Activated CD8-positive, alpha-beta T cell treated with anti-CD3 and anti-CD28 coated beads for 36 hours (primary cell): Measurements from ENCODE around the gene CHRNA10. TPM values are rescaled to one million over a fixed set of nuclear protein-coding genes. Genes with fewer than 3 reads are reported as not detected.

Experiments used
- ATAC-seq: fragments of 200-7000 bp; cut with Tn5 transposase; one replicate; pipeline ENCODE4 v1.10.0; 2021; ENCODE audit warnings: mild to moderate bottlenecking, moderate library complexity
- CTCF ChIA-PET: fragments of 350-600 bp; sonication (Branson Sonifier 250); formaldehyde crosslinking; loops from one replicate; lab custom pipeline; 2021; ENCODE audit warnings: antibody characterized with exemption; lab: Charles Lee
- POLR2A ChIA-PET: fragments of 350-600 bp; sonication (Branson Sonifier 250); formaldehyde crosslinking; loops from one replicate; lab custom pipeline; 2021; ENCODE audit warnings: antibody characterized with exemption; lab: Charles Lee
- DNase-seq: peaks from one replicate; pipeline ENCODE4 v3.0.0-alpha.2; 2020
- H3K27ac Mint-ChIP-seq: one replicate; pipeline ENCODE4 v1.8.0; 2021; ENCODE audit warnings: mild to moderate bottlenecking, mixed read lengths
- H3K27me3 Mint-ChIP-seq: one replicate; pipeline ENCODE4 v1.8.0; 2021; ENCODE audit warnings: mixed read lengths
- H3K36me3 Mint-ChIP-seq: one replicate; pipeline ENCODE4 v1.8.0; 2021; ENCODE audit warnings: low read depth, mixed read lengths
- H3K4me1 Mint-ChIP-seq: one replicate; pipeline ENCODE4 v1.8.0; 2021; ENCODE audit warnings: low read depth, mixed read lengths
- H3K4me3 Mint-ChIP-seq: one replicate; pipeline ENCODE4 v1.8.0; 2021; ENCODE audit warnings: mild to moderate bottlenecking, moderate library complexity, mixed read lengths
- H3K9me3 Mint-ChIP-seq: one replicate; pipeline ENCODE4 v1.8.0; 2021; ENCODE audit warnings: mixed read lengths
- intact Hi-C: fragments of 100-400 bp; cut with micrococcal nuclease; formaldehyde crosslinking; loops from one replicate; pipeline ENCODE4 v1.10.0; 2022
- total RNA-seq, 2 experiments: library from RNA; stranded (reverse); gene quantifications; one replicate each; pipeline ENCODE4 v1.2.3, GENCODE V29; 2021
- TF ChIP-seq, protein P1 (sequence below): fragments of 200-600 bp; IDR thresholded peaks from one replicate; pipeline ENCODE4 v1.8.0; 2022; ENCODE audit warnings: antibody characterized with exemption, mild to moderate bottlenecking

CHRNA10 gene
- total RNA-seq, 2 experiments from 2014 or later: 0.58 to 1.0 TPM

DNA sequence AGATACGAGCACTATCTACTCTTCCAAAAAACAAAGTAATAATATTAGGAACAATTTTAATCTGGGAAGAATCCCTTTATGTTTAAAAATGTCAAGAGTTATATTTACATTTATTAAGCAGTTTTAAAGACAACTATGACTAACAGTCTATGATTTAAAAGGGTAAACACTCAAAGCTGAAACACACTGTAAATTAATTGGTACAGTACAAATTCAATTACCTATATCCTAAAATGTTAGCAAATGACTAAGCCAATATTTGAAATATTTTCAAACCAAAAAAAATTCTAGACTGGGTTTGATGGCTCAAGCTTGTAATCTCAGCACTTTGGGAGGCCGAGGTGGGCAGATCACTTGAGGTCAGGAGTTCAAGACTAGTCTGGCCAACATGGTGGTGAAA lies 36.0 kb upstream of the CHRNA10 start:
- ATAC-seq (no peak), DNase-seq (no peak)
- Mint-ChIP-seq H3K9me3 (no peaks in the 10 kb centered on the region), H3K36me3 (peaks cover 31% of the 10 kb centered on the region), H3K27ac (no peak overlapping the region), H3K4me3 (no peak overlapping the region), H3K4me1 (peaks cover 9% of the 10 kb centered on the region), H3K27me3 (no peaks in the 10 kb centered on the region)
- TF ChIP-seq, protein P1, sequence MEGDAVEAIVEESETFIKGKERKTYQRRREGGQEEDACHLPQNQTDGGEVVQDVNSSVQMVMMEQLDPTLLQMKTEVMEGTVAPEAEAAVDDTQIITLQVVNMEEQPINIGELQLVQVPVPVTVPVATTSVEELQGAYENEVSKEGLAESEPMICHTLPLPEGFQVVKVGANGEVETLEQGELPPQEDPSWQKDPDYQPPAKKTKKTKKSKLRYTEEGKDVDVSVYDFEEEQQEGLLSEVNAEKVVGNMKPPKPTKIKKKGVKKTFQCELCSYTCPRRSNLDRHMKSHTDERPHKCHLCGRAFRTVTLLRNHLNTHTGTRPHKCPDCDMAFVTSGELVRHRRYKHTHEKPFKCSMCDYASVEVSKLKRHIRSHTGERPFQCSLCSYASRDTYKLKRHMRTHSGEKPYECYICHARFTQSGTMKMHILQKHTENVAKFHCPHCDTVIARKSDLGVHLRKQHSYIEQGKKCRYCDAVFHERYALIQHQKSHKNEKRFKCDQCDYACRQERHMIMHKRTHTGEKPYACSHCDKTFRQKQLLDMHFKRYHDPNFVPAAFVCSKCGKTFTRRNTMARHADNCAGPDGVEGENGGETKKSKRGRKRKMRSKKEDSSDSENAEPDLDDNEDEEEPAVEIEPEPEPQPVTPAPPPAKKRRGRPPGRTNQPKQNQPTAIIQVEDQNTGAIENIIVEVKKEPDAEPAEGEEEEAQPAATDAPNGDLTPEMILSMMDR: no peak
- intact Hi-C loops: no loop called here
- ChIA-PET POLR2A (no interaction called here), CTCF (interaction anchor here (0.9 kb wide), 1 partner anchor 118 kb away, joined by 4 read pairs; no protein-coding TSS in a partner anchor)

DNA sequence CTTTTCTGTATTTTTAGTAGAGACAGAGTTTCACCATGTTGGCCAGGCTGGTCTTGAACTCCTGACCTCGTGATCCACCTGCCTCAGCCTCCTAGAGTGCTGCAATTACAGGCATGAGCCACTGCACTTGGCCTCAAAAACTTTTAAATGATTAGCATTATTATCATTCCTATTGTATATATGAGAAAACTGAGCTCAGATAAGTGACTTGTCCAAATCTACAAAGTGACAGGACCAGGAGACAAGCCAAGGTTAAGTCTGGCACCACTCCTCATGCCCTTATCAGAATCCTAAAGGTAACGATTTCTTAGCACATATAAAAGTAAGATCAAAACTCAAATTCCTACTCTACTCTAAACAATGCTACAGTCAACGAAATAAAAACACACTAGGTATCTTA lies 32.2 kb upstream of the CHRNA10 start:
- Mint-ChIP-seq H3K4me3 (no peak overlapping the region), H3K4me1 (no peaks in the 10 kb centered on the region), H3K27ac (no peak overlapping the region), H3K36me3 (peaks cover 33% of the 10 kb centered on the region), H3K9me3 (no peaks in the 10 kb centered on the region), H3K27me3 (no peaks in the 10 kb centered on the region)
- ATAC-seq: no peak
- ChIA-PET CTCF (no interaction called here), POLR2A (no interaction called here)
- intact Hi-C loops: no loop called here
- DNase-seq: no peak
- TF ChIP-seq, protein P1: no peak

DNA sequence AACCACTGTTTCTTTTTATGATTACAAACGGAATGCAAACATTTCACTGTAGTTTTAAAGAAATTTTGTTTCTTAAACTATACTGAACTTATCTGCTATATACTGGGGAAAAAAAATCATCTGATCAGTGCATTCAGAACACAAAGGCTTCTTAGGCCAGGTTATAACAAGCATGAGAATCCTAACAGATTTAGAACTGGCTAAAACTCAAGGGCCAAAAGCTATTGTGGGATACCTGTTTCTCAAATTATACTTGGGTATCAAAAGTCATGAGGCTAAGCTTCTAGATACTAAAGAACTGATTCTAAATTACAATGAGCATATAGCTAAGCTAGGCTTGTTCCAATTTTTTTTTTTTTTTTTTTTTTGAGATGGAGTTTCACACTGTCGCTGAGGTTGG lies 29.7 kb upstream of the CHRNA10 start:
- intact Hi-C loops: no loop called here
- H3K9me3 Mint-ChIP-seq: no peaks in the 10 kb centered on the region
- no peaks in the 10 kb centered on the region for H3K27me3 Mint-ChIP-seq
- no peak overlapping the region for H3K27ac Mint-ChIP-seq
- no peaks in the 10 kb centered on the region for H3K4me1 Mint-ChIP-seq
- DNase-seq (no peak), ATAC-seq (no peak)
- H3K4me3 Mint-ChIP-seq: no peak overlapping the region
- TF ChIP-seq, protein P1: no peak
- ChIA-PET POLR2A (interaction anchor here (1.3 kb wide), 1 partner anchor 14 kb away, joined by 3 read pairs; no protein-coding TSS in a partner anchor), CTCF (interaction anchor here (0.9 to 1.3 kb wide), 3 partner anchors 20 to 373 kb away, joined by 3 to 4 read pairs (median 3); partner anchors contain the start of gene PGAP2)
- peaks cover 32% of the 10 kb centered on the region for H3K36me3 Mint-ChIP-seq

DNA sequence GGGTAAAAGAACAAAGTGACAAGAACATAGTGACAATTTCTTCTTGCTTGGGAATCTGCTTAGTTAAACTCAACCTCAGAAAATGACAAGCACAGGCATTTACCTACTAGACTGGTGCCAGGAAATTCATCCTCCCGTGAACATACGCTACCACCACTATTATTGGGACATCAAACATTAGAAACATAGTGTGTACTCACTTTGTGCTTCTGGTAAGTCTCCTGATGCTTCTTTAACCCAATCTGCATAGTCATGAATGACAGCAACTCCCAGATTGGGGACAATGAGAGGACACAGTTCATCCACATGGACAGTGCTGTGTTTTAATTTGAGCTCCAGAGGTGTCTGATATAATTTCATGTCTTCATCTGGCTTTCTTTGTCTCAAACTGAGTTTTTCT lies 29.2 kb upstream of the CHRNA10 start:
- ChIA-PET POLR2A (interaction anchor here (1.3 kb wide), 1 partner anchor 13 kb away, joined by 3 read pairs; no protein-coding TSS in a partner anchor), CTCF (interaction anchor here (0.9 to 1.0 kb wide), 2 partner anchors 109 to 374 kb away, joined by 3 to 4 read pairs; partner anchors contain the start of gene PGAP2)
- no peaks in the 10 kb centered on the region for H3K27me3 Mint-ChIP-seq
- H3K36me3 Mint-ChIP-seq: peaks cover 36% of the 10 kb centered on the region
- TF ChIP-seq, protein P1: no peak
- no peaks in the 10 kb centered on the region for H3K4me1 Mint-ChIP-seq
- ATAC-seq: no peak
- no peaks in the 10 kb centered on the region for H3K9me3 Mint-ChIP-seq
- no peak for DNase-seq
- H3K4me3 Mint-ChIP-seq: no peak overlapping the region
- intact Hi-C loops: no loop called here
- no peak overlapping the region for H3K27ac Mint-ChIP-seq

DNA sequence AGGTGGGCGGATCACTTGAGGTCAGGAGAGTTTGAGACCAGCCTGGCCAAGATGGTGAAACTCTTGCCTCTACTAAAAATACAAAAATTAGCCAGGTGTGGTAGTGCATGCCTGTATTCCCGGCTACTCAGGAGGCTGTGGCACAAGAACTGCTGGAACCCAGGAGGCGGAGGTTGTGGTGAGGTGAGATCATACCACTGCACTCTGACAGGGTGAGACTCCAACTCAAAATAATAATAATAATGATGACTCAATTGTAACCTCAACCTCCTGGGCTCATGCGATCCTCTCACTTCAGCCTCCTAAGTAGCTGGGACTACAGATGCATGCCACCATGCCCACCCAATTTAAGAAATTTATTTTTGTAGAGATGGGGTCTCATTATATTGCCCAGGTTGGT lies 15.6 kb upstream of the CHRNA10 start:
- intact Hi-C loops: no loop called here
- H3K4me1 Mint-ChIP-seq: no peaks in the 10 kb centered on the region
- H3K36me3 Mint-ChIP-seq: peaks cover 49% of the 10 kb centered on the region
- no peaks in the 10 kb centered on the region for H3K27me3 Mint-ChIP-seq
- POLR2A ChIA-PET: interaction anchor here (1.0 kb wide), 1 partner anchor 14 kb away, joined by 3 read pairs; no protein-coding TSS in a partner anchor
- ATAC-seq (no peak), DNase-seq (no peak)
- no peaks in the 10 kb centered on the region for H3K9me3 Mint-ChIP-seq
- TF ChIP-seq, protein P1: no peak
- CTCF ChIA-PET: no interaction called here
- no peak overlapping the region for H3K4me3 Mint-ChIP-seq
- H3K27ac Mint-ChIP-seq: no peak overlapping the region
